ENCODE data around the gene VN1R5. TPM values are rescaled to one million over a fixed set of nuclear protein-coding genes. Genes with fewer than 3 reads are reported as not detected.
"Not testable (repeated sequence)": the region's sequence is repeated elsewhere in the genome, so short reads cannot be mapped to it uniquely, and the experiment has no call there.

VN1R5 gene
- not detected for total RNA-seq

DNA sequence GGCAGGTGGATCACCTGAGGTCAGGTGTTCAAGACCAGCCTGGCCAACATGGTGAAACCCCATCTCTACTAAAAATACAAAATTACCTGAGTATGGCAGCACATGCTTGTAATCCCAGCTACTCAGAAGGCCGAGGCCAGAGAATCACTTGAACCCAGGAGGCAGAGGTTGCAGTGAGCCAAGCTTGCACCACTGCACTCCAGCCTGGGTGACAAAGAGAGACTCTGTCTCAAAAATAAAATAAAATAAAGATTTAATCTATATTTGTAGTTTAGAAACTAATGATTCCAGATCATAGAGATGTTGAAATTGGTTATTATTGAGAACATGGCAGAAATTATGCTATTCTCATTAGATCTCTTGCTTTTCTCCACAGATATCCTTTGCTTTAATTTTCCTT, at the start of gene VN1R5:
VN1R5 (plus strand) TSS at position 301 of the 400 bp plus-strand sequence.
- H3K27me3 ChIP-seq, H3K9me3 ChIP-seq, H3K4me3 ChIP-seq, ATAC-seq, H3K27ac ChIP-seq, H3K36me3 ChIP-seq, H3K4me1 ChIP-seq: not testable (repeated sequence)
- WGBS, 2 donors (ENCODE audit: low coverage in 1 of 2) = 69 to 100% methylated on average over 1 of the region's 1 CpG

DNA sequence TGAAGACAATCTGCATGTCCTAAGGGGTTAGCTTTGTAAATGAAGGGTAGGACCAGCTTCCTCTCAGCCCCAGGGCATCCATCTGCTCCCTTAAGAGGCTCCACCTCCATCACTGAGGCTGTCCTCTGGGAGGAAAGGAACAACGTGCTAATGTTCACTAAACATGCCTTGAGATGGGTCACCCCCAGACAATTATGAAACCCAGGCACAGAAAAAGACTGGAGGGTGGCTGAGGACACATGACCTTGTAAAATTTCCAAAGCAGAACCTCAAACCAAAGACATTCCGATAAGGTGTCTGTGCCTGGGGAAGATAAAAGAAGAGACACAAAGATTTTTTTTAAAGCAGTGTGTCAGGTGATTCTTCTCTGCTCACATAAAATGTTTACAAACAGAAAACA, 46.5 kb upstream of the VN1R5 start:
- ATAC-seq = no peak
- Histone ChIP-seq H3K9me3 (no peaks in the 10 kb centered on the region), H3K4me3 (peak overlapping the region in 1 of 2 donors; percentile 87), H3K27me3 (no peaks in the 10 kb centered on the region), H3K27ac (no peak overlapping the region), H3K36me3 (peaks cover 0 to 10% of the 10 kb centered on the region in 2 donors), H3K4me1 (peaks cover 0 to 30% (median 10%) of the 10 kb centered on the region in 3 donors)
- WGBS, 2 donors (ENCODE audit: low coverage in 1 of 2) = 35 to 71% methylated on average over 1 to 2 of the region's 2 CpGs
- TF ChIP-seq EP300 (IDR thresholded peaks at IDR 0.05) = no peak
- no peak for TF ChIP-seq POLR2A (IDR thresholded peaks at IDR 0.05)

DNA sequence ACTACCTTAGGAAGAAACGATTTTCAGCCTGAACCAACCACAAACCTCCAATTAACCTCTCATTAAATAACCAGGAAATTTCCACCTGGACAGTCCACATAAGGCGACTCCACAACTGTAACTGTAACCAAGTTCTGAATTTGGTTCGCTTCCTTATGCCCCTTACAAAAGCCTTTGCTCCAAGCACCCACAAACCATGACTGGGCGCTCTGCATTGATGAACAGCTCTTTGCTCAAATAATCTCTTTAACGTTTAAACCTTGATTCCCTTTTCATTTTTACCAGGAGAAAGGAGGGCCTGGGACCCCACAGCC, 45.9 kb upstream of the VN1R5 start:
- peak overlapping the region in 3 of 4 donors; percentile 88 to 92 (median 90) for H3K27ac ChIP-seq
- H3K4me1 ChIP-seq = peaks cover 0 to 30% (median 10%) of the 10 kb centered on the region in 3 donors
- peak; percentile 0 for ATAC-seq
- no peaks in the 10 kb centered on the region for H3K27me3 ChIP-seq
- peaks cover 0 to 10% of the 10 kb centered on the region in 2 donors for H3K36me3 ChIP-seq
- H3K9me3 ChIP-seq = no peaks in the 10 kb centered on the region
- WGBS, 2 donors (ENCODE audit: low coverage in 1 of 2) = 0 to 7% methylated on average over 4 to 5 of the region's 5 CpGs
- TF ChIP-seq EP300 (IDR thresholded peaks at IDR 0.05) (no peak), POLR2AphosphoS5 (IDR thresholded peaks at IDR 0.05) (no peak), POLR2A (IDR thresholded peaks at IDR 0.05) (no peak)
- TF ChIP-seq, protein P1, sequence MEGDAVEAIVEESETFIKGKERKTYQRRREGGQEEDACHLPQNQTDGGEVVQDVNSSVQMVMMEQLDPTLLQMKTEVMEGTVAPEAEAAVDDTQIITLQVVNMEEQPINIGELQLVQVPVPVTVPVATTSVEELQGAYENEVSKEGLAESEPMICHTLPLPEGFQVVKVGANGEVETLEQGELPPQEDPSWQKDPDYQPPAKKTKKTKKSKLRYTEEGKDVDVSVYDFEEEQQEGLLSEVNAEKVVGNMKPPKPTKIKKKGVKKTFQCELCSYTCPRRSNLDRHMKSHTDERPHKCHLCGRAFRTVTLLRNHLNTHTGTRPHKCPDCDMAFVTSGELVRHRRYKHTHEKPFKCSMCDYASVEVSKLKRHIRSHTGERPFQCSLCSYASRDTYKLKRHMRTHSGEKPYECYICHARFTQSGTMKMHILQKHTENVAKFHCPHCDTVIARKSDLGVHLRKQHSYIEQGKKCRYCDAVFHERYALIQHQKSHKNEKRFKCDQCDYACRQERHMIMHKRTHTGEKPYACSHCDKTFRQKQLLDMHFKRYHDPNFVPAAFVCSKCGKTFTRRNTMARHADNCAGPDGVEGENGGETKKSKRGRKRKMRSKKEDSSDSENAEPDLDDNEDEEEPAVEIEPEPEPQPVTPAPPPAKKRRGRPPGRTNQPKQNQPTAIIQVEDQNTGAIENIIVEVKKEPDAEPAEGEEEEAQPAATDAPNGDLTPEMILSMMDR (IDR thresholded peaks at IDR 0.05) = no peak
- peak overlapping the region; percentile 87 to 98 for H3K4me3 ChIP-seq

DNA sequence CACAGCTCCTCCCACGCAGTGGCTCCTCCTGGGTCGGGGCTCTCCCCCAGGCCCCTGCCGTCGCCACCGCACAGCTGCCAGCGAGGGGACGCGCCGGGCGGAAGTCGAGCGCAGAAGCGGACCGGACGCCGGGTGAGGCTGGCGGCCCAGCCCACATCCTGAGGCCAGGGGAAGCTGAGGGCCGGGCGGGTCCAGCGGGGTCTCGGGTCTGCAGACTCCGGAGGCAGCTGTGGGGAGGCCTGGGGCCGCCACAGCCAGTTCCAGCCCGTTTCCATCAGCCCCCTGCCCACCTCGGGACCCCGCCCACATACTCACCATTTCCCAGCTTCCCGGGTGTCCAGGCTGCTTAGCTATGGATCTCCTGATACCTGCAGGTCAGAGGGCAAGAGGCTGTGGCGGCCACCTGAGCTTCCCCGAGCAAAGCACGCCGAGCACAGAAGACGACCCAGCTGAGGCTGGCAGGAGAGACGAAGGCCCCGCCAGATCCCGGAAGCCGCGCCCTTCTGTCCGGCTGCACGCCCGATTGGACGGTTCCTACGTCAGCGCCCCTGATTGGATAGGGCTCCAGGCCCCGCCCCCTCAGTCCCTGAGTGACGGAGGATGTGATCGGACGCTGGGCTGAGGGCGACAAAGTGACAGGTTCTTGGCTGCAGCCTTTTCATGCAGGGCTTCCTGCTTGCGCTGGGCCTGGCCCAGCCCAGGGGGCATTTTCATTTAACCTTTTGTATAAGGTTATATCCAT, 45.3 kb upstream of the VN1R5 start:
- peak; percentile 100 for ATAC-seq
- Histone ChIP-seq H3K36me3 (peaks cover 0 to 10% of the 10 kb centered on the region in 2 donors), H3K27me3 (no peaks in the 10 kb centered on the region), H3K4me3 (peak overlapping the region; percentile 87 to 98), H3K4me1 (peaks cover 0 to 30% (median 10%) of the 10 kb centered on the region in 3 donors), H3K27ac (peak overlapping the region; percentile 76 to 92 (median 89)), H3K9me3 (no peaks in the 10 kb centered on the region)
- WGBS, 2 donors (ENCODE audit: low coverage in 1 of 2) = 0% methylated on average over 7 of the region's 49 CpGs; no CpG with 5 or more reads in 1 of the 2 donors
- TF ChIP-seq, protein P1 (IDR thresholded peaks at IDR 0.05) = peak in 1 of 4 experiments; percentile 22
- TF ChIP-seq POLR2AphosphoS5 (IDR thresholded peaks at IDR 0.05) = peak; percentile 81
- TF ChIP-seq POLR2A (IDR thresholded peaks at IDR 0.05) = peak; percentile 64 to 78
- no peak for TF ChIP-seq EP300 (IDR thresholded peaks at IDR 0.05)

DNA sequence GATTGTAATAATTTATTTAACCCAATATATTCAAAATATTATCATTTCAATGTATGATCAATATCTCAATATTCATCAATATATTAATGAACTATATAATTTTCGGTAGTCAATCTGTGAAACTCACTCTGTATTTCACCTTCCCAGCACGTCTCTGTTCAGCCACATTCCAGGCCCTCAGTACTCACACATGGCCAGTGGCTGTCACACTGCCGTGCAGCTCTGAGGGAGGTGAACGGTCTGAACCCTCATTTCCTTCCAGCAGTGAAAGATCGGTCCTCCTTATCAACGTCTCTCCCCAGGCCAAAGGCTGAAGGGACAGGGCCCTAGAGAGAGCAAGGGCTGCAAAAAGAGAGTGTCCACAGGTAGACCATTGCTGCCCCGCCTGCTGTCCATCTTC, 44.5 kb upstream of the VN1R5 start:
- H3K9me3 ChIP-seq = no peaks in the 10 kb centered on the region
- WGBS, 2 donors (ENCODE audit: low coverage in 1 of 2) = 45 to 61% methylated on average over 3 to 5 of the region's 7 CpGs
- H3K4me3 ChIP-seq = peak overlapping the region in 1 of 2 donors; percentile 87
- peaks cover 0 to 2% of the 10 kb centered on the region in 2 donors for H3K36me3 ChIP-seq
- no peak for TF ChIP-seq EP300 (IDR thresholded peaks at IDR 0.05)
- TF ChIP-seq, protein P1 (IDR thresholded peaks at IDR 0.05) = no peak
- no peak for TF ChIP-seq POLR2AphosphoS5 (IDR thresholded peaks at IDR 0.05)
- no peak for TF ChIP-seq POLR2A (IDR thresholded peaks at IDR 0.05)
- peak overlapping the region in 1 of 4 donors; percentile 90 for H3K27ac ChIP-seq
- H3K4me1 ChIP-seq = peaks cover 0 to 30% (median 10%) of the 10 kb centered on the region in 3 donors
- H3K27me3 ChIP-seq = no peaks in the 10 kb centered on the region
- ATAC-seq = no peak

DNA sequence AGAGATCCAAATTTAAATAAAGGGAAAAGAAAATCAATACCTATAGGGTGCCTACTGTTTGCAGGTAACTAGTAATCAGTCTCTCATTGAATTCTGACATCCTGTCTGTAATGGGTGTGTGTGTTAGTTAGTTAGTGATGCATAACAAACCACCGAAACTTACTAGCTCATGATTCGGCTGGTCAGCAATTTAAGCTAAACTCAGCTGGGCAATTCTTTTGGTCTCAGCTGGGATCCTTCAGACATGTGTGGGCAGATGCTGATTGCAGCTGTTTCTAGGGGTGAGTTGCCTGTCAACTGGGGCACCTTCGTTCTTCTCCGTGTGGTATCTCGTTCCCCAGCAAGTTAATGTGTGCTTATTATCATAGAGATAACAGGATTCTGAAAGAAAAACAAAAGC, 43.9 kb upstream of the VN1R5 start:
- ATAC-seq = no peak
- no peak overlapping the region for H3K4me3 ChIP-seq
- 29 to 50% methylated on average over 2 to 5 of the region's 5 CpGs for WGBS, 2 donors (ENCODE audit: low coverage in 1 of 2)
- no peak overlapping the region for H3K27ac ChIP-seq
- peaks cover 0 to 29% (median 10%) of the 10 kb centered on the region in 3 donors for H3K4me1 ChIP-seq
- no peaks in the 10 kb centered on the region for H3K9me3 ChIP-seq
- no peaks in the 10 kb centered on the region for H3K27me3 ChIP-seq
- no peaks in the 10 kb centered on the region for H3K36me3 ChIP-seq
- no peak for TF ChIP-seq POLR2A (IDR thresholded peaks at IDR 0.05)
- TF ChIP-seq, protein P1 (IDR thresholded peaks at IDR 0.05) = no peak
- TF ChIP-seq POLR2AphosphoS5 (IDR thresholded peaks at IDR 0.05) = no peak
- TF ChIP-seq EP300 (IDR thresholded peaks at IDR 0.05) = no peak
